Loucy (cell line): ENCODE data around the gene ZNF775.

ENCODE experiments used
- H2AFZ ChIP-seq: fragments of 200-600 bp; sonication (generic); 2 replicates; pipeline ENCODE4 v1.6.0; 2016; ENCODE audit warnings: antibody characterized with exemption, mild to moderate bottlenecking, low read length, moderate library complexity
- H3F3A ChIP-seq: fragments of 200-600 bp; 2 replicates; pipeline ENCODE4 v1.6.0; 2016; ENCODE audit warnings: antibody characterized with exemption, low read depth, mild to moderate bottlenecking
- H3K27me3 ChIP-seq: fragments of 200-600 bp; sonication (generic); 2 replicates; pipeline ENCODE4 v1.6.1; 2014; ENCODE audit warnings: low read length, mild to moderate bottlenecking; ENCODE audit not compliant: insufficient read depth, poor library complexity, severe bottlenecking
- H3K36me3 ChIP-seq: fragments of 200-600 bp; sonication (generic); 2 replicates; pipeline ENCODE4 v1.6.1; 2016; ENCODE audit warnings: low read length; ENCODE audit not compliant: insufficient read depth
- H3K4me1 ChIP-seq: fragments of 200-600 bp; sonication (generic); 2 replicates; pipeline ENCODE4 v1.5.1; 2014; ENCODE audit warnings: low read length, mild to moderate bottlenecking; ENCODE audit not compliant: insufficient read depth, poor library complexity, severe bottlenecking
- H3K4me2 ChIP-seq: fragments of 200-600 bp; sonication (generic); 2 replicates; pipeline ENCODE4 v1.6.0; 2014; ENCODE audit warnings: antibody characterized with exemption, low read length, low read depth, mild to moderate bottlenecking; ENCODE audit not compliant: poor library complexity, severe bottlenecking
- H3K4me3 ChIP-seq: fragments of 200-600 bp; sonication (generic); 2 replicates; pipeline ENCODE4 v1.5.1; 2014; ENCODE audit warnings: low read length, mild to moderate bottlenecking, mixed read lengths; ENCODE audit not compliant: poor library complexity, severe bottlenecking
- H3K79me2 ChIP-seq: fragments of 200-600 bp; sonication (generic); 2 replicates; pipeline ENCODE4 v1.6.1; 2014; ENCODE audit warnings: low read length; ENCODE audit not compliant: insufficient read depth
- H3K9ac ChIP-seq: fragments of 200-600 bp; sonication (generic); 2 replicates; pipeline ENCODE4 v1.6.0; 2014; ENCODE audit warnings: mild to moderate bottlenecking, low read depth, low read length, moderate library complexity; ENCODE audit not compliant: poor library complexity, severe bottlenecking
- H3K9me2 ChIP-seq: fragments of 200-600 bp; sonication (generic); replicated peaks from 2 replicates; pipeline ENCODE4 v1.6.1; 2016; ENCODE audit warnings: low read depth, low read length, mixed read lengths
- H3K9me3 ChIP-seq: fragments of 200-600 bp; sonication (generic); 2 replicates; pipeline ENCODE4 v1.6.1; 2014; ENCODE audit warnings: mild to moderate bottlenecking, antibody characterized with exemption, low read length, low read depth; ENCODE audit not compliant: insufficient read depth
- H4K20me1 ChIP-seq: fragments of 200-600 bp; sonication (generic); 2 replicates; pipeline ENCODE4 v1.6.0; 2014; ENCODE audit warnings: antibody characterized with exemption, low read length, mild to moderate bottlenecking; ENCODE audit not compliant: insufficient read depth, poor library complexity, severe bottlenecking
- CTCF ChIP-seq: fragments of 200-600 bp; sonication (generic); conservative IDR thresholded peaks from 2 replicates; pipeline ENCODE4 v1.5.1; 2014; ENCODE audit warnings: mild to moderate bottlenecking, antibody characterized with exemption, low read length
- EZH2phosphoT487 ChIP-seq: fragments of 200-600 bp; IDR thresholded peaks from 2 replicates; pipeline ENCODE4 v1.6.1; 2018; ENCODE audit warnings: antibody characterized with exemption, mild to moderate bottlenecking, moderate library complexity, borderline replicate concordance

The ZNF775 gene

GRCh38 chr7:150404805-150405583, 25.9 kb downstream of the ZNF775 start:
- Histone ChIP-seq H3F3A (no peaks in the 10 kb centered on the region), H3K9me3 (no peaks in the 10 kb centered on the region), H2AFZ (peak overlapping the region; percentile 84), H3K4me3 (peak overlapping the region; percentile 82), H3K4me2 (peak overlapping the region; percentile 92), H3K9ac (peak overlapping the region; percentile 95), H3K36me3 (no peaks in the 10 kb centered on the region), H4K20me1 (no peaks in the 10 kb centered on the region), H3K27me3 (no peaks in the 10 kb centered on the region), H3K9me2 (no peaks in the 10 kb centered on the region), H3K79me2 (no peaks in the 10 kb centered on the region), H3K4me1 (peaks cover 40% of the 10 kb centered on the region)
- TF ChIP-seq CTCF: peak; percentile 38
- no peak for TF ChIP-seq EZH2phosphoT487

DNA sequence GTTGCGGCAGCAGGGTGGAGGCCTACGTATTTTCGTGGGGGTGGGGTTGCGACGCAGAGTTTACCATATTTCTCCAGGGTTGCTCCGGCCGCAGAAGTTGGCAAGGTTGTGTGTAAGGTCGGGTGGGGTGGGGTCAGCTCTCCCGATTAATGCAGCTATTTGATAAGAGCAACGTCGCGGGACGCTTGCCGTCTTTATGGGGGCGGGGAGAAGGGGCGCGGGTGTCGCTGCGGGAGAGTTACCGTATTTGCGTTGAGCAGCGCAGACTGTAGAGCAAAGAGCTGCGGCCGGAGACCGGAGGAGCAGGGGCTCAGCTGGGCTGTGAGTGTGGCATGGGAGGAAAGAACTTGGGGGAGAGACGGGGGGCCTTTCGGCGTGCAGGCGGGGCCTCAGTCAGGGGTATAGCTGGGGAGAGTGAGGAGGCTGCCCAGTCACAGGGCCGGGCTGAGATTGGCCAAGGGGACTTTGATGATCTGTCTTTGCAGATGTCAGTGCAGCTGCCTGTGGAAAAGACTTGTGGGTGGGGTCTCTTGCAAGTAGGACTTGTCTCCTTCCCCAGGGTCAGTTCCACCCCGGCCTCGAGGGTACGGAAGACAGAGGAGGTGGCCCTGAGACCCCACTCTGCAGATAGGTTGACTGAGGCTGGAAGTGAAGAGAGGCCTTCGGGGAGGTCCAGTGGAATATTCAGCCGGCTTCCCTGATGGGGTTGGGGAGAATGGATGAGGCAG, 26.6 kb downstream of the ZNF775 start:
- peak overlapping the region; percentile 84 for H2AFZ ChIP-seq
- peak overlapping the region; percentile 95 for H3K9ac ChIP-seq
- H3K4me2 ChIP-seq: peak overlapping the region; percentile 92
- H4K20me1 ChIP-seq: no peaks in the 10 kb centered on the region
- peak overlapping the region; percentile 82 for H3K4me3 ChIP-seq
- H3K27me3 ChIP-seq: no peaks in the 10 kb centered on the region
- no peaks in the 10 kb centered on the region for H3F3A ChIP-seq
- no peaks in the 10 kb centered on the region for H3K9me2 ChIP-seq
- no peaks in the 10 kb centered on the region for H3K79me2 ChIP-seq
- TF ChIP-seq EZH2phosphoT487 (no peak), CTCF (no peak)
- no peaks in the 10 kb centered on the region for H3K9me3 ChIP-seq
- H3K36me3 ChIP-seq: no peaks in the 10 kb centered on the region
- H3K4me1 ChIP-seq: peaks cover 40% of the 10 kb centered on the region

- H3F3A ChIP-seq: no peaks in the 10 kb centered on the region
- no peaks in the 10 kb centered on the region for H4K20me1 ChIP-seq
- peak overlapping the region; percentile 82 for H3K4me3 ChIP-seq
- H3K4me2 ChIP-seq: peak overlapping the region; percentile 92
- peaks cover 40% of the 10 kb centered on the region for H3K4me1 ChIP-seq
- no peaks in the 10 kb centered on the region for H3K36me3 ChIP-seq
- H3K9me3 ChIP-seq: no peaks in the 10 kb centered on the region
- no peaks in the 10 kb centered on the region for H3K79me2 ChIP-seq
- H2AFZ ChIP-seq: no peak overlapping the region
- peak overlapping the region; percentile 95 for H3K9ac ChIP-seq
- H3K9me2 ChIP-seq: no peaks in the 10 kb centered on the region
- TF ChIP-seq CTCF (no peak), EZH2phosphoT487 (no peak)
- H3K27me3 ChIP-seq: no peaks in the 10 kb centered on the region
Observed at GRCh38 chr7:150406312-150406566, 27.1 kb downstream of the ZNF775 start.
